KMS-11 (cell line): ENCODE data around the gene ZNF618.
"Not testable (repeated sequence)": the region's sequence is repeated elsewhere in the genome, so short reads cannot be mapped to it uniquely, and the experiment has no call there.

Experiments used
- H2AFZ ChIP-seq: fragments of 200-600 bp; sonication (generic); 2 replicates; pipeline ENCODE4 v1.6.1; 2016; ENCODE audit warnings: antibody characterized with exemption, mixed run types, low read depth
- H3K27ac ChIP-seq: fragments of 200-600 bp; sonication (generic); 2 replicates; pipeline ENCODE4 v1.6.1; 2016; ENCODE audit warnings: mild to moderate bottlenecking, mixed run types
- H3K27me3 ChIP-seq: fragments of 200-600 bp; sonication (generic); 2 replicates; pipeline ENCODE4 v1.6.1; 2017; ENCODE audit warnings: mild to moderate bottlenecking, low read depth, mixed run types, moderate library complexity; ENCODE audit not compliant: insufficient read depth
- H3K36me3 ChIP-seq: fragments of 200-600 bp; sonication (generic); 2 replicates; pipeline ENCODE4 v1.6.1; 2017; ENCODE audit warnings: mild to moderate bottlenecking, mixed run types; ENCODE audit not compliant: insufficient read depth
- H3K4me1 ChIP-seq: fragments of 200-600 bp; sonication (generic); 2 replicates; pipeline ENCODE4 v1.6.1; 2016; ENCODE audit warnings: mild to moderate bottlenecking, low read depth, mixed run types; ENCODE audit not compliant: poor library complexity, severe bottlenecking
- H3K4me2 ChIP-seq: fragments of 200-600 bp; sonication (generic); 2 replicates; pipeline ENCODE4 v1.7.0; 2016; ENCODE audit warnings: mild to moderate bottlenecking, mixed run types
- H3K4me3 ChIP-seq: fragments of 200-600 bp; sonication (generic); IDR thresholded peaks from 2 replicates; pipeline ENCODE4 v1.6.1; 2017; ENCODE audit warnings: low read depth, low read length, mixed read lengths; ENCODE audit not compliant: insufficient read depth
- H3K79me2 ChIP-seq: fragments of 200-600 bp; sonication (generic); 2 replicates; pipeline ENCODE4 v1.6.1; 2016; ENCODE audit warnings: low read depth, mixed run types; ENCODE audit not compliant: insufficient read depth
- H3K9ac ChIP-seq: fragments of 200-600 bp; sonication (generic); 2 replicates; pipeline ENCODE4 v1.6.1; 2016; ENCODE audit warnings: mild to moderate bottlenecking, mixed run types
- H4K20me1 ChIP-seq: fragments of 200-600 bp; sonication (generic); 2 replicates; pipeline ENCODE4 v1.6.1; 2016; ENCODE audit warnings: mild to moderate bottlenecking, mixed run types; ENCODE audit not compliant: insufficient read depth
- CTCF ChIP-seq: fragments of 200-600 bp; sonication (generic); conservative IDR thresholded peaks from 2 replicates; pipeline ENCODE4 v1.6.1; 2017; ENCODE audit warnings: low read depth, mild to moderate bottlenecking, antibody characterized with exemption, low read length, moderate library complexity, mixed read lengths

Gene ZNF618

GRCh38 chr9:114037249-114037648, 161.1 kb downstream of the ZNF618 start:
- Histone ChIP-seq H3K36me3 (no peaks in the 10 kb centered on the region), H3K79me2 (no peaks in the 10 kb centered on the region), H3K9ac (no peak overlapping the region), H3K4me3 (no peak overlapping the region), H2AFZ (no peak overlapping the region), H3K27me3 (no peaks in the 10 kb centered on the region), H3K27ac (no peak overlapping the region), H3K4me1 (no peaks in the 10 kb centered on the region), H4K20me1 (no peaks in the 10 kb centered on the region), H3K4me2 (no peak overlapping the region)
- TF ChIP-seq CTCF: no peak

- Histone ChIP-seq H3K4me3 (no peak overlapping the region), H3K9ac (no peak overlapping the region), H3K36me3 (no peaks in the 10 kb centered on the region), H3K27ac (no peak overlapping the region), H3K4me2 (no peak overlapping the region), H3K4me1 (no peaks in the 10 kb centered on the region), H4K20me1 (no peaks in the 10 kb centered on the region), H3K27me3 (no peaks in the 10 kb centered on the region), H2AFZ (no peak overlapping the region), H3K79me2 (no peaks in the 10 kb centered on the region)
- no peak for TF ChIP-seq CTCF
Measured at GRCh38 chr9:114037961-114038723, 162.0 kb downstream of the ZNF618 start.

- no peak for TF ChIP-seq CTCF
- no peaks in the 10 kb centered on the region for H3K79me2 ChIP-seq
- H3K4me1 ChIP-seq: no peaks in the 10 kb centered on the region
Measured at GRCh38 chr9:114038724-114039313, 162.7 kb downstream of the ZNF618 start.

GRCh38 chr9:114039484-114039883, 163.4 kb downstream of the ZNF618 start:
- Histone ChIP-seq H3K4me3 (no peak overlapping the region), H3K79me2 (no peaks in the 10 kb centered on the region), H3K27me3 (no peaks in the 10 kb centered on the region), H4K20me1 (no peaks in the 10 kb centered on the region), H3K4me1 (no peaks in the 10 kb centered on the region), H3K4me2 (no peak overlapping the region), H3K27ac (no peak overlapping the region), H3K9ac (no peak overlapping the region), H2AFZ (no peak overlapping the region), H3K36me3 (no peaks in the 10 kb centered on the region)
- no peak for TF ChIP-seq CTCF

More at GRCh38 chr9:114038724-114039313, 162.7 kb downstream of the ZNF618 start:
- no peak overlapping the region for H3K4me2 ChIP-seq
- H3K4me3 ChIP-seq: no peak overlapping the region
- H3K27me3 ChIP-seq: no peaks in the 10 kb centered on the region
- no peak overlapping the region for H3K27ac ChIP-seq
- no peak overlapping the region for H3K9ac ChIP-seq
- no peaks in the 10 kb centered on the region for H3K36me3 ChIP-seq
- H4K20me1 ChIP-seq: no peaks in the 10 kb centered on the region
- no peak overlapping the region for H2AFZ ChIP-seq

GRCh38 chr9:114043660-114044059, 167.6 kb downstream of the ZNF618 start:
- H3K79me2 ChIP-seq, H3K27ac ChIP-seq, H3K4me3 ChIP-seq, H4K20me1 ChIP-seq, H3K36me3 ChIP-seq, H2AFZ ChIP-seq, H3K9ac ChIP-seq, H3K4me2 ChIP-seq, H3K27me3 ChIP-seq, H3K4me1 ChIP-seq: not testable (repeated sequence)
